ENCODE measurements around the gene UNC5CL. TPM values are rescaled to one million over a fixed set of nuclear protein-coding genes. Genes with fewer than 3 reads are reported as not detected.

Gene UNC5CL
- total RNA-seq, 1 experiment from 2014 or later = 0.81 TPM

GRCh38 chr6:41078101-41078500 lies 39.1 kb upstream of the UNC5CL start:
- H2AFZ ChIP-seq (ENCODE audit: low read length) = no peak overlapping the region
- peaks cover 9% of the 10 kb centered on the region for H3K23me2 ChIP-seq (ENCODE audit: insufficient read length, low read depth, low read length, poor library complexity, severe bottlenecking)
- no peak overlapping the region for H3K56ac ChIP-seq (ENCODE audit: insufficient read length, low read depth, low read length)
- no peak overlapping the region for H4K91ac ChIP-seq (ENCODE audit: insufficient read length, low read depth, low read length)
- H2BK20ac ChIP-seq (ENCODE audit: low read depth, low read length, poor library complexity, severe bottlenecking) = no peak overlapping the region
- no peak overlapping the region for H2BK5ac ChIP-seq (ENCODE audit: insufficient read length, low read length)
- no peak overlapping the region for H3K4me3 Mint-ChIP-seq
- no peak overlapping the region for H3T11ph ChIP-seq (ENCODE audit: low read length)
- H3K14ac ChIP-seq (ENCODE audit: insufficient read depth, low read length) = no peak overlapping the region
- H3K9me3 ChIP-seq (ENCODE audit: control insufficient read depth, low read depth, low read length) = no peaks in the 10 kb centered on the region
- peaks cover 42% of the 10 kb centered on the region for H3K79me2 ChIP-seq (ENCODE audit: insufficient read depth, low read length)
- peaks cover 2% of the 10 kb centered on the region for H4K20me1 ChIP-seq (ENCODE audit: control insufficient read depth, insufficient read depth, insufficient read length)
- H3K23ac ChIP-seq (ENCODE audit: insufficient read length, low read depth, low read length) = no peak overlapping the region
- H3K27me3 ChIP-seq (ENCODE audit: insufficient read depth, low read length) = no peaks in the 10 kb centered on the region
- H4K5ac ChIP-seq (ENCODE audit: insufficient read length, low read depth, low read length) = no peak overlapping the region
- no peak for TF ChIP-seq CTCF (conservative IDR thresholded peaks at IDR 0.05)
- no peak overlapping the region for H2BK12ac ChIP-seq (ENCODE audit: insufficient read length, low read depth, low read length)
- DNase-seq = no peak
- peaks cover 25 to 27% of the 10 kb centered on the region in 2 experiments for H3K4me1 Mint-ChIP-seq
- H4K8ac ChIP-seq (replicated peaks; ENCODE audit: insufficient read length, low read depth, low read length) = no peak overlapping the region
- H3K9ac ChIP-seq (ENCODE audit: extremely low read depth, insufficient read length, low read length) = no peak overlapping the region
- H3K4ac ChIP-seq (ENCODE audit: low read depth, low read length) = no peak overlapping the region
- H2BK120ac ChIP-seq (ENCODE audit: low read depth, low read length, poor library complexity, severe bottlenecking) = no peak overlapping the region
- WGBS (ENCODE audit: extremely low coverage, insufficient read length, low lambda C conversion rate) = no CpG with 5 or more reads among the region's 3 CpGs
- H3K27ac ChIP-seq (ENCODE audit: insufficient read length, low read depth, low read length) = no peak overlapping the region
- H2BK15ac ChIP-seq (ENCODE audit: low read depth, low read length) = no peak overlapping the region
- H3K27me3 Mint-ChIP-seq (ENCODE audit: low read depth) = no peaks in the 10 kb centered on the region
- H3K18ac ChIP-seq (ENCODE audit: insufficient read length, low read depth, low read length) = no peak overlapping the region
- H3K27ac Mint-ChIP-seq = no peak overlapping the region
- H3K79me1 ChIP-seq (ENCODE audit: insufficient read depth, low read depth, low read length, poor library complexity, severe bottlenecking) = peaks cover 7% of the 10 kb centered on the region
- H3K36me3 Mint-ChIP-seq (ENCODE audit: insufficient read depth in 1 of 3, low read depth in 3 of 3) = peaks cover 18 to 55% (median 47%) of the 10 kb centered on the region in 3 experiments; a peak in 6 of 7 replicates
- H3K4me2 ChIP-seq (ENCODE audit: insufficient read depth, insufficient read length, low read length) = no peak overlapping the region
- H3K9me3 Mint-ChIP-seq = no peaks in the 10 kb centered on the region; a peak in 1 of 5 replicates
- H3K4me1 ChIP-seq (ENCODE audit: insufficient read depth, low read length) = no peaks in the 10 kb centered on the region
- H2AK5ac ChIP-seq (ENCODE audit: insufficient read length, low read length) = no peak overlapping the region
